B cell (primary cell): Measurements from ENCODE around the gene ACSM2B.

Experiments used
- EZH2 ChIP-seq: IDR thresholded peaks from 2 replicates; pipeline ENCODE4 v1.6.1; 2012; ENCODE audit warnings: borderline replicate concordance, low read depth, mild to moderate bottlenecking, moderate library complexity, low read length; ENCODE audit not compliant: insufficient read depth, poor library complexity, severe bottlenecking
- TF ChIP-seq, protein P1 (sequence below): fragments of 200-600 bp; IDR thresholded peaks from one replicate; pipeline ENCODE4 v1.8.0; 2022; ENCODE audit warnings: antibody characterized with exemption, mild to moderate bottlenecking

DNA sequence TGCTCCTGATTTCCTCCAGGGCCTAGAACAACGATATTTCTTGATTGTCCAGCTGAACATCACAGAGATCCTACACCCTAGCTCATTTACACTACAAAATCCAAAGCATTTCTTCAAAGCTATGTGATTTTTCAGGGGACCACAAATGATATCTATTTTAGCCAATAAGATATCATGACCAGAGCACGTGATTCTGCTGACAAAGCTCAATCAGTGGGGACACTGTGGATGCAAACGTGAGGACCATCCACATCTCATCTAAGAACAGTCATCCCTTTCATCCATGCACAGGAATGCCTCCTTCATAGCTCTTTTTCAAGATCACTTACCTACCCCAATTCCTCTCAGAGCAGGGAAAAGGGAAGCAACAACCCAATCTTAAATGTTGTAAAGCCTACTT is 56.9 kb downstream of the ACSM2B start:
- TF ChIP-seq, protein P1, sequence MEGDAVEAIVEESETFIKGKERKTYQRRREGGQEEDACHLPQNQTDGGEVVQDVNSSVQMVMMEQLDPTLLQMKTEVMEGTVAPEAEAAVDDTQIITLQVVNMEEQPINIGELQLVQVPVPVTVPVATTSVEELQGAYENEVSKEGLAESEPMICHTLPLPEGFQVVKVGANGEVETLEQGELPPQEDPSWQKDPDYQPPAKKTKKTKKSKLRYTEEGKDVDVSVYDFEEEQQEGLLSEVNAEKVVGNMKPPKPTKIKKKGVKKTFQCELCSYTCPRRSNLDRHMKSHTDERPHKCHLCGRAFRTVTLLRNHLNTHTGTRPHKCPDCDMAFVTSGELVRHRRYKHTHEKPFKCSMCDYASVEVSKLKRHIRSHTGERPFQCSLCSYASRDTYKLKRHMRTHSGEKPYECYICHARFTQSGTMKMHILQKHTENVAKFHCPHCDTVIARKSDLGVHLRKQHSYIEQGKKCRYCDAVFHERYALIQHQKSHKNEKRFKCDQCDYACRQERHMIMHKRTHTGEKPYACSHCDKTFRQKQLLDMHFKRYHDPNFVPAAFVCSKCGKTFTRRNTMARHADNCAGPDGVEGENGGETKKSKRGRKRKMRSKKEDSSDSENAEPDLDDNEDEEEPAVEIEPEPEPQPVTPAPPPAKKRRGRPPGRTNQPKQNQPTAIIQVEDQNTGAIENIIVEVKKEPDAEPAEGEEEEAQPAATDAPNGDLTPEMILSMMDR: no peak
- TF ChIP-seq EZH2: no peak
